Measurements from ENCODE around the gene ABHD4. TPM values are rescaled to one million over a fixed set of nuclear protein-coding genes. Genes with fewer than 3 reads are reported as not detected.

The ABHD4 gene
- polyA plus RNA-seq, 2 of the 4 experiments (the other 2 are of a cell fraction): 58.3 to 70.7 TPM

DNA sequence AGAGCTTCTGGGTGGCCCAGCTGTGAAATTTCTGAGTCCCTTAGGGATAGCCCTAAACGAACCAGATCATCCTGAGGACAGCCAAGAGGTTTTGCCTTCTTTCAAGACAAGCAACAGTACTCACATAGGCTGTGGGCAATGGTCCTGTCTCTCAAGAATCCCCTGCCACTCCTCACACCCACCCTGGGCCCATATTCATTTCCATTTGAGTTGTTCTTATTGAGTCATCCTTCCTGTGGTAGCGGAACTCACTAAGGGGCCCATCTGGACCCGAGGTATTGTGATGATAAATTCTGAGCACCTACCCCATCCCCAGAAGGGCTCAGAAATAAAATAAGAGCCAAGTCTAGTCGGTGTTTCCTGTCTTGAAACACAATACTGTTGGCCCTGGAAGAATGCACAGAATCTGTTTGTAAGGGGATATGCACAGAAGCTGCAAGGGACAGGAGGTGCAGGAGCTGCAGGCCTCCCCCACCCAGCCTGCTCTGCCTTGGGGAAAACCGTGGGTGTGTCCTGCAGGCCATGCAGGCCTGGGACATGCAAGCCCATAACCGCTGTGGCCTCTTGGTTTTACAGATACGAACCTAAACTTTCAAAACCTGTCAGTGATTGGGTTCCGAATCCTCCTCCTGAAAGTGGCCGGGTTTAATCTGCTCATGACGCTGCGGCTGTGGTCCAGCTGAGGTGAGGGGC is 48.0 kb upstream of the ABHD4 start:
- WGBS (ENCODE audit: missing lambda C conversion rate): 62% methylated on average over 11 of the region's 11 CpGs
- TF ChIP-seq HOXB5 (CRISPR knock-in tag; IDR thresholded peaks at IDR 0.05) (no peak), NPAS2 (CRISPR knock-in tag; IDR thresholded peaks at IDR 0.05; ENCODE audit: borderline replicate concordance) (no peak), EHF (CRISPR knock-in tag; IDR thresholded peaks at IDR 0.05) (no peak), ZC3H11A (IDR thresholded peaks at IDR 0.05) (no peak), EHMT2 (IDR thresholded peaks at IDR 0.05; ENCODE audit: low read depth) (no peak), KDM5A (IDR thresholded peaks at IDR 0.05) (no peak), CHD4 (IDR thresholded peaks at IDR 0.05; ENCODE audit: borderline replicate concordance) (no peak), KDM1A (IDR thresholded peaks at IDR 0.05; ENCODE audit: low read depth) (no peak), PHF8 (IDR thresholded peaks at IDR 0.05; ENCODE audit: borderline replicate concordance, low read depth) (no peak), RARB (CRISPR knock-in tag; IDR thresholded peaks at IDR 0.05) (no peak), JUN (IDR thresholded peaks at IDR 0.05) (no peak), ZSCAN20 (CRISPR knock-in tag; IDR thresholded peaks at IDR 0.05) (no peak), NFE2L2 (conservative IDR thresholded peaks at IDR 0.05; ENCODE audit: low read length) (no peak), RAD21 (conservative IDR thresholded peaks at IDR 0.05 in 1 of 2, IDR thresholded peaks at IDR 0.05 in 1 of 2) (no peak), FOXS1 (CRISPR knock-in tag; IDR thresholded peaks at IDR 0.05) (no peak), CEBPB (IDR thresholded peaks at IDR 0.05) (no peak), RCOR1 (IDR thresholded peaks at IDR 0.05; ENCODE audit: low read depth, low read length) (no peak)
- TF ChIP-seq, protein P1, sequence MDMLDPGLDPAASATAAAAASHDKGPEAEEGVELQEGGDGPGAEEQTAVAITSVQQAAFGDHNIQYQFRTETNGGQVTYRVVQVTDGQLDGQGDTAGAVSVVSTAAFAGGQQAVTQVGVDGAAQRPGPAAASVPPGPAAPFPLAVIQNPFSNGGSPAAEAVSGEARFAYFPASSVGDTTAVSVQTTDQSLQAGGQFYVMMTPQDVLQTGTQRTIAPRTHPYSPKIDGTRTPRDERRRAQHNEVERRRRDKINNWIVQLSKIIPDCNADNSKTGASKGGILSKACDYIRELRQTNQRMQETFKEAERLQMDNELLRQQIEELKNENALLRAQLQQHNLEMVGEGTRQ (IDR thresholded peaks at IDR 0.05): no peak
- TF ChIP-seq, protein P2, sequence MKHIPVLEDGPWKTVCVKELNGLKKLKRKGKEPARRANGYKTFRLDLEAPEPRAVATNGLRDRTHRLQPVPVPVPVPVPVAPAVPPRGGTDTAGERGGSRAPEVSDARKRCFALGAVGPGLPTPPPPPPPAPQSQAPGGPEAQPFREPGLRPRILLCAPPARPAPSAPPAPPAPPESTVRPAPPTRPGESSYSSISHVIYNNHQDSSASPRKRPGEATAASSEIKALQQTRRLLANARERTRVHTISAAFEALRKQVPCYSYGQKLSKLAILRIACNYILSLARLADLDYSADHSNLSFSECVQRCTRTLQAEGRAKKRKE (CRISPR knock-in tag; IDR thresholded peaks at IDR 0.05; ENCODE audit: low read depth): no peak
- TF ChIP-seq, protein P3, sequence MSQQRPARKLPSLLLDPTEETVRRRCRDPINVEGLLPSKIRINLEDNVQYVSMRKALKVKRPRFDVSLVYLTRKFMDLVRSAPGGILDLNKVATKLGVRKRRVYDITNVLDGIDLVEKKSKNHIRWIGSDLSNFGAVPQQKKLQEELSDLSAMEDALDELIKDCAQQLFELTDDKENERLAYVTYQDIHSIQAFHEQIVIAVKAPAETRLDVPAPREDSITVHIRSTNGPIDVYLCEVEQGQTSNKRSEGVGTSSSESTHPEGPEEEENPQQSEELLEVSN (IDR thresholded peaks at IDR 0.05; ENCODE audit: borderline replicate concordance, low read depth): no peak
- H3K9me3 ChIP-seq: no peaks in the 10 kb centered on the region
- ATAC-seq (no peak), FAIRE-seq (no peak), DNase-seq (ENCODE audit: low read depth in 1 of 2, low spot score in 1 of 2) (no peak)
- CTCF ChIA-PET: interaction anchor here (1.0 to 2.1 kb wide), 8 partner anchors 9 to 303 kb away, joined by 3 to 8 read pairs (median 4); no protein-coding TSS in a partner anchor
- no peak overlapping the region for H3K4me3 ChIP-seq
- H3K4me1 ChIP-seq: no peaks in the 10 kb centered on the region
- H3K27ac ChIP-seq: no peak overlapping the region
- POLR2A ChIA-PET: no interaction called here
- H3K4me2 ChIP-seq: no peak overlapping the region

DNA sequence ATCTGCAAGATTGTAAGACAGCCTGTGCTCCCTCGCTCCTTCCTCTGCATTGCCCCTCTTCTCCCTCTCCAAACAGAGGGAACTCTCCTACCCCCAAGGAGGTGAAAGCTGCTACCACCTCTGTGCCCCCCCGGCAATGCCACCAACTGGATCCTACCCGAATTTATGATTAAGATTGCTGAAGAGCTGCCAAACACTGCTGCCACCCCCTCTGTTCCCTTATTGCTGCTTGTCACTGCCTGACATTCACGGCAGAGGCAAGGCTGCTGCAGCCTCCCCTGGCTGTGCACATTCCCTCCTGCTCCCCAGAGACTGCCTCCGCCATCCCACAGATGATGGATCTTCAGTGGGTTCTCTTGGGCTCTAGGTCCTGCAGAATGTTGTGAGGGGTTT is 46.5 kb upstream of the ABHD4 start:
- CTCF ChIA-PET: interaction anchor here (0.9 to 2.4 kb wide), 9 partner anchors 11 to 302 kb away, joined by 3 to 8 read pairs (median 7); no protein-coding TSS in a partner anchor

More for the DNA sequence above, 46.5 kb upstream of the ABHD4 start:
- FAIRE-seq (no peak), DNase-seq (ENCODE audit: low read depth in 1 of 2, low spot score in 1 of 2) (no peak), ATAC-seq (no peak)
- no peak overlapping the region for H3K4me2 ChIP-seq
- WGBS (ENCODE audit: missing lambda C conversion rate): 58% methylated on average over 5 of the region's 5 CpGs
- no peak overlapping the region for H3K27ac ChIP-seq
- no peaks in the 10 kb centered on the region for H3K4me1 ChIP-seq
- no peaks in the 10 kb centered on the region for H3K9me3 ChIP-seq
- POLR2A ChIA-PET: no interaction called here
- TF ChIP-seq MAFK (IDR thresholded peaks at IDR 0.05; ENCODE audit: partially characterized antibody) (no peak), NPAS2 (CRISPR knock-in tag; IDR thresholded peaks at IDR 0.05; ENCODE audit: borderline replicate concordance) (no peak), ZFP36 (IDR thresholded peaks at IDR 0.05; ENCODE audit: borderline replicate concordance, partially characterized antibody) (no peak), HOXA7 (CRISPR knock-in tag; IDR thresholded peaks at IDR 0.05) (no peak), TFCP2L1 (CRISPR knock-in tag; IDR thresholded peaks at IDR 0.05) (no peak), CEBPB (IDR thresholded peaks at IDR 0.05) (no peak), FOSL2 (IDR thresholded peaks at IDR 0.05) (no peak), FOSL2 (CRISPR knock-in tag; IDR thresholded peaks at IDR 0.05) (no peak), RARB (CRISPR knock-in tag; IDR thresholded peaks at IDR 0.05) (no peak), ZNF302 (CRISPR knock-in tag; IDR thresholded peaks at IDR 0.05) (no peak), JUNB (IDR thresholded peaks at IDR 0.05) (no peak)
- TF ChIP-seq, protein P4, sequence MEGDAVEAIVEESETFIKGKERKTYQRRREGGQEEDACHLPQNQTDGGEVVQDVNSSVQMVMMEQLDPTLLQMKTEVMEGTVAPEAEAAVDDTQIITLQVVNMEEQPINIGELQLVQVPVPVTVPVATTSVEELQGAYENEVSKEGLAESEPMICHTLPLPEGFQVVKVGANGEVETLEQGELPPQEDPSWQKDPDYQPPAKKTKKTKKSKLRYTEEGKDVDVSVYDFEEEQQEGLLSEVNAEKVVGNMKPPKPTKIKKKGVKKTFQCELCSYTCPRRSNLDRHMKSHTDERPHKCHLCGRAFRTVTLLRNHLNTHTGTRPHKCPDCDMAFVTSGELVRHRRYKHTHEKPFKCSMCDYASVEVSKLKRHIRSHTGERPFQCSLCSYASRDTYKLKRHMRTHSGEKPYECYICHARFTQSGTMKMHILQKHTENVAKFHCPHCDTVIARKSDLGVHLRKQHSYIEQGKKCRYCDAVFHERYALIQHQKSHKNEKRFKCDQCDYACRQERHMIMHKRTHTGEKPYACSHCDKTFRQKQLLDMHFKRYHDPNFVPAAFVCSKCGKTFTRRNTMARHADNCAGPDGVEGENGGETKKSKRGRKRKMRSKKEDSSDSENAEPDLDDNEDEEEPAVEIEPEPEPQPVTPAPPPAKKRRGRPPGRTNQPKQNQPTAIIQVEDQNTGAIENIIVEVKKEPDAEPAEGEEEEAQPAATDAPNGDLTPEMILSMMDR (IDR thresholded peaks at IDR 0.05): no peak
- no peak overlapping the region for H3K4me3 ChIP-seq

All from A549 (cell line).